Activated T-cell treated with anti-CD3 and anti-CD28 coated beads, Interleukin-2, amount 50 U/mL, for 72 hours (primary cell): Measurements from ENCODE around the gene TMEM242. TPM values are rescaled to one million over a fixed set of nuclear protein-coding genes. Genes with fewer than 3 reads are reported as not detected.

Experiments used
- ATAC-seq, 2 donors: fragments of 150-1000 bp; cut with Tn5 transposase; replicated peaks in 1 of 2; 2 replicates each; pipeline ENCODE4 v1.10.0; 2021; ENCODE audit warnings: moderate library complexity in 2 of 2, mild to moderate bottlenecking in 1 of 2
- DNase-seq, 2 donors: peaks; one replicate each; pipeline ENCODE4 v3.0.0; 2021 to 2022; ENCODE audit warnings: mixed read lengths in 1 of 2
- H3K27ac Mint-ChIP-seq: one replicate; pipeline ENCODE4 v1.8.0; 2022; ENCODE audit warnings: mild to moderate bottlenecking, moderate library complexity, mixed read lengths
- H3K27me3 Mint-ChIP-seq: one replicate; pipeline ENCODE4 v1.8.0; 2022; ENCODE audit warnings: low read depth, mixed read lengths
- H3K36me3 Mint-ChIP-seq, 2 donors: one replicate each; pipeline ENCODE4 v1.8.0; 2022; ENCODE audit warnings: mixed read lengths in 2 of 2, mild to moderate bottlenecking in 1 of 2; ENCODE audit not compliant: insufficient read depth in 2 of 2
- H3K4me1 Mint-ChIP-seq: one replicate; pipeline ENCODE4 v1.8.0; 2022; ENCODE audit warnings: low read depth, mixed read lengths
- H3K4me3 Mint-ChIP-seq, 2 donors: one replicate each; pipeline ENCODE4 v1.8.0; 2022; ENCODE audit warnings: mild to moderate bottlenecking in 2 of 2, mixed read lengths in 2 of 2, moderate library complexity in 2 of 2
- H3K9me3 Mint-ChIP-seq, 2 donors: one replicate each; pipeline ENCODE4 v1.8.0; 2022; ENCODE audit warnings: mixed read lengths in 2 of 2
- total RNA-seq, 2 donors: library from RNA; stranded (reverse); gene quantifications; one replicate each; pipeline ENCODE4 v1.2.3, GENCODE V29; 2022

TMEM242 gene
- total RNA-seq, 2 donors from 2014 or later, result 13.0 to 15.5 TPM

DNA sequence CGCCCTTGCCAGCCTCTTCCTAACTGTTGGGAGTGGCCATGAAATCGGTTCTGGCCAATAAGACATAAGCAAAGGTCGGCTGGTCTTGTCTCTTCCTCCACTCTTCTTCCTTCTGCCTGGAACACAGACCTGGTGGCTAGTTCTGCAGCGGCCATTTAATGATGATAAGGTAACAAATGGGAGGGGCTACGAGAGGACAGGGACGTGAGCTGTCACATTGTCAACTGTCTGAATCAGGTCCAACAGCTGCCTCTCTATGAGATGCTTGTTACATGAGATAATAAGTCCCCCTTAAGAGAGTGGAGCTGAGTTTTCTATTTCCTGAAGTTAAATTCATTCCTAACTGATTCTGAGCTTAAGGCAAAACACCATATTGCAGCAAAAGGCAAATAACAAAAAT lies 12.5 kb upstream of the TMEM242 start:
- Mint-ChIP-seq H3K4me1 (no peaks in the 10 kb centered on the region), H3K27ac (no peak overlapping the region), H3K27me3 (peaks cover 42% of the 10 kb centered on the region), H3K36me3 (no peaks in the 10 kb centered on the region), H3K9me3 (no peaks in the 10 kb centered on the region), H3K4me3 (no peak overlapping the region)
- ATAC-seq, result no peak
- no peak for DNase-seq

DNA sequence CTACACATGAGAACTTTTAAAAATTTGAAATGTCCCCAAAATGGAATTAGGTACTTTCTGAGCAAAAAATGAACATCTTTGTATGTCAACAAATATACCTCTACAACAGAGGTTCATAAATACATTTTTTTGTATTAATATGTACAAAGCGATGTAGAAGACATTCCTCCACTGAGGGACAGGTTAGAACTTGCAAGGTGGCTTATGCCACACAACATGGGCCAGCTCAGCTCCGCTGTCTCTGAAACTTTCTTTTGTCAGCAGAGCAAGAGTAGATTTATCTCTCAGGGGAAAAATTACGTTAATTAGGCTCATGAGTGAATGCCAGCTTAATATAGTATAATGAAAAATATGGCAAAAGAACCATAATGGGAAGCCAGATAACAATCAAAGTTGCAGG lies 10.6 kb upstream of the TMEM242 start:
- H3K27ac Mint-ChIP-seq, result no peak overlapping the region
- peaks cover 41% of the 10 kb centered on the region for H3K27me3 Mint-ChIP-seq
- H3K4me3 Mint-ChIP-seq, result no peak overlapping the region
- DNase-seq (no peak), ATAC-seq (no peak)
- H3K4me1 Mint-ChIP-seq, result no peaks in the 10 kb centered on the region
- H3K9me3 Mint-ChIP-seq, result no peaks in the 10 kb centered on the region
- no peaks in the 10 kb centered on the region for H3K36me3 Mint-ChIP-seq

DNA sequence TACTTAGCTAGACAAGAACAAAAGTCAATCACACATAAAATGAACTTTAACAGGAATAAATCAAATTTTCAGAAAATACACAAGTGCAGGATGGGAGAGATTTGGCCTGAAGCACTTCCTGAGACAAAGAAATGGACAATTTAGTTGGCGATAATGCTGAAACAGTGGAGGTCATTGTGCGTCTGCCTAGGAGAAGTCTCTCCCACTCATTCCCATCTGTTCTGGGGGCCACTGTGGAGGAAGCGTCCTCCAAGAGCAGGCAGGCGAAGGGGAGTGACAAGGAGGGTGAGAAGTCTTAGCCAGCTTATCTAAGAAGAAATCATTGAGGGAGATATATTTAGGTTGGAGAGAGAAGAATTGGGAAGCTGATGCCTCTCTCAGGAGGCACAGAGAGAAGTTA lies 10.2 kb upstream of the TMEM242 start:
- ATAC-seq (no peak), DNase-seq (no peak)
- peaks cover 2% of the 10 kb centered on the region for H3K4me1 Mint-ChIP-seq
- peaks cover 43% of the 10 kb centered on the region for H3K27me3 Mint-ChIP-seq
- no peak overlapping the region for H3K27ac Mint-ChIP-seq
- H3K36me3 Mint-ChIP-seq, result no peaks in the 10 kb centered on the region
- no peak overlapping the region for H3K4me3 Mint-ChIP-seq
- H3K9me3 Mint-ChIP-seq, result no peaks in the 10 kb centered on the region

DNA sequence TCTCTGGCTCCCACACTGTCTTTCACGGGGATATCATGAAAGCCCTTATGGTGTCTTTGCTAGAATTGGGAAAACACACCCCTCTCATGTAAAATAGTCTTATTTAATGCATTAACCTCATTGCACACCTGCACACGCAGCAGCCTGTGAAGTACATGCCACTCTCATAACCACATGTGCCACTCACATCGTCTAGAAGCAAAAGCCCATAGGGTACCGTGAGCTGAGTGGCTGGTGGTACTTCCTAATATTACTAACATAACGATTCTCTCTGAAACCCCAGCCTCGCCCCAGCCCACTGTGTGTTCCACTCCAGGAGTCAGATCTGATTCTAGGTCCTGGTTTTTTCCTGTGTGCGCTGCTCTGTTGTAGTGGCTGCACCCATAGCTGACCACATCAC lies 9.5 kb upstream of the TMEM242 start:
- DNase-seq (no peak), ATAC-seq (no peak)
- H3K27me3 Mint-ChIP-seq, result peaks cover 51% of the 10 kb centered on the region
- no peaks in the 10 kb centered on the region for H3K36me3 Mint-ChIP-seq
- H3K4me1 Mint-ChIP-seq, result peaks cover 9% of the 10 kb centered on the region
- H3K27ac Mint-ChIP-seq, result no peak overlapping the region
- H3K4me3 Mint-ChIP-seq, result no peak overlapping the region
- no peaks in the 10 kb centered on the region for H3K9me3 Mint-ChIP-seq

DNA sequence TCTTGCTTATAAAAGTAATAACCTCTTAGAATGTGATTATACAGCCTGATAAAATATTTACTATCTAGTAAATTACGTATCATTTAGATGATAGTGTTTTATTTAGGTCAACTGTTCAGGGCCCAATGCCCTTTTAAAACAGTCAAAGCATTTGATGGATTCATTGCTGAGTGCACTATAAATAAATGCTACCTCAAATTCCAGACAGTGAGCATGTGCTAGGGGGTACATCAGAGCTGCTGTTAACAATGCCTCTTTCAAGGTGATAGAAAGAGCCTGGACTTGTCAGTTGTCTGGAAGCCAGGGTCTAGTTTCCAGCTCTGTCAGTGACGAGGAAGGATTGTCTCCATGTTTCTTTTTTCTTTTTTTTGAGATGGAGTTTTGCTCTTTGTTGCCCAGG lies 7.5 kb upstream of the TMEM242 start:
- DNase-seq (no peak), ATAC-seq (no peak)
- peaks cover 68% of the 10 kb centered on the region for H3K27me3 Mint-ChIP-seq
- no peak overlapping the region for H3K4me3 Mint-ChIP-seq
- peaks cover 23% of the 10 kb centered on the region for H3K4me1 Mint-ChIP-seq
- H3K9me3 Mint-ChIP-seq, result no peaks in the 10 kb centered on the region
- H3K36me3 Mint-ChIP-seq, result no peaks in the 10 kb centered on the region
- H3K27ac Mint-ChIP-seq, result no peak overlapping the region

DNA sequence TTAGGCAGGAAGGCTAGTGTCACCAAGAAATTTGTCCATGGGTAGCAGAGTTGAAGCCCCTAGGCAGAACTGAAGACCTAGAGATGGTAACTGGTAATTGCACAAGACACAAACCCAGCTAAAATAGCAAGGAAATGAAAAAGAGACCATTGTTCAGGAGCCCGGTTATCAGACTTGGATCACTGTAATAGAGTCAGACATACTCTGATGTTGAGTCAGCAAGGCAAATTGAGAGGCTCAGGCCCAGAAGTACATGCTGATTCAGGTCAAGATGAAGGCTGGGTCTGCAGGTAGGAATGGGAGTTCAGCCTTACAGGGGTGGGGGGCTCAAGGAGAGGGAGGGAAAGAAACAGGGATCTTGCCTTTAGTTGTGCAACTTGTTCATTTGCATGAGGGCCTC lies 6.5 kb upstream of the TMEM242 start:
- no peaks in the 10 kb centered on the region for H3K9me3 Mint-ChIP-seq
- H3K4me1 Mint-ChIP-seq, result peaks cover 23% of the 10 kb centered on the region
- ATAC-seq, result no peak
- no peak for DNase-seq
- no peak overlapping the region for H3K27ac Mint-ChIP-seq
- H3K36me3 Mint-ChIP-seq, result no peaks in the 10 kb centered on the region
- no peak overlapping the region for H3K4me3 Mint-ChIP-seq
- H3K27me3 Mint-ChIP-seq, result peaks cover 71% of the 10 kb centered on the region

DNA sequence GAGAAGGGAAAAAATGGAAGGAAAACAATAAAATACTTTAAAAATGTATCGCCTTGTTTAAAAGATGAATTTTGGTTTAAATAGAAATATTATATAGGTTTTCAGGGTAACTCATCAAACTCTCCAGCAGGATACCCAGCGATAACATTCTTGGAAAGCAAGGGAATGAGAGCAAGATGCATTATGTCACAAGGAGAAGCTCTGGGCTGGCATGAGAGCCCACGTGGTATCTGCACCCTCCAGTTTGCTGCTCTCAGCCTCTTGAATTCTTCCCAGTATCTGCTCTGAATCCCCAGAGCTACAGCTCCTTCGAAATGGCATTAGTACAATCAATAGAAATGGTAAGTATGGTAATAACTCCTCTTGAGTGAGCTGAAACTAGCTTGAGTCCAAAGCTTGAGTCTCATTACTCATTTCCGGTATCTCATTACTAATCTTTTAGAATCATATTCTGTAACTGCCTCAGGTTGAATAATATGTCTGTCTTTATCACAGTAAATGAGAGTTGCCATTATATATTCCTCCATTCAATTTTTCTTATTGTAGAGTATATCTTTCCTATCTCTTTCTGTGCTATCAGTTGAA lies 4.9 kb upstream of the TMEM242 start:
- Mint-ChIP-seq H3K9me3 (no peaks in the 10 kb centered on the region), H3K36me3 (no peaks in the 10 kb centered on the region), H3K4me1 (peaks cover 33% of the 10 kb centered on the region), H3K27ac (no peak overlapping the region), H3K27me3 (peaks cover 72% of the 10 kb centered on the region), H3K4me3 (peak overlapping the region in 1 of 2 donors; percentile 23)
- DNase-seq (no peak), ATAC-seq (no peak)

DNA sequence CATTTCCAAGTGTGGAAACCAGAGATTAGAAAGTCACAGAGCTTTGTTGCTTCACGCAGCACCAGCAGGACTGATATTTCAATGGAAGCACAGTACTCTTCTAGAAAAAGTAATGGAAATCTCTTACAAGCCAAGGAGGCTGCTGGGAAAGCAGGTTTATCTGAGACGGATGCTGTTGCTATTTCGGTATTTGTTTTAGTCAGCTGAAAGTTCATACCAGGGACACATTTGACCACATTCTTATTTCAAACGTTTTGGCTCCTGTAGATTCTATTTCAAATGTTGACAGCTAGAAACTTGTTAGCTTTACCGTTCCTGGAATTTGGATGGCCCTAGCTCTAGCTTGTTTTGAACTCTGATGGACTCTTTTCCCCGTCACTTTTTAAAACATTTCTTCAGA lies 3.7 kb upstream of the TMEM242 start:
- Mint-ChIP-seq H3K27ac (no peak overlapping the region), H3K4me3 (peak overlapping the region in 1 of 2 donors; percentile 27), H3K9me3 (no peaks in the 10 kb centered on the region), H3K27me3 (peaks cover 63% of the 10 kb centered on the region), H3K4me1 (peaks cover 43% of the 10 kb centered on the region), H3K36me3 (no peaks in the 10 kb centered on the region)
- ATAC-seq (no peak), DNase-seq (no peak)

DNA sequence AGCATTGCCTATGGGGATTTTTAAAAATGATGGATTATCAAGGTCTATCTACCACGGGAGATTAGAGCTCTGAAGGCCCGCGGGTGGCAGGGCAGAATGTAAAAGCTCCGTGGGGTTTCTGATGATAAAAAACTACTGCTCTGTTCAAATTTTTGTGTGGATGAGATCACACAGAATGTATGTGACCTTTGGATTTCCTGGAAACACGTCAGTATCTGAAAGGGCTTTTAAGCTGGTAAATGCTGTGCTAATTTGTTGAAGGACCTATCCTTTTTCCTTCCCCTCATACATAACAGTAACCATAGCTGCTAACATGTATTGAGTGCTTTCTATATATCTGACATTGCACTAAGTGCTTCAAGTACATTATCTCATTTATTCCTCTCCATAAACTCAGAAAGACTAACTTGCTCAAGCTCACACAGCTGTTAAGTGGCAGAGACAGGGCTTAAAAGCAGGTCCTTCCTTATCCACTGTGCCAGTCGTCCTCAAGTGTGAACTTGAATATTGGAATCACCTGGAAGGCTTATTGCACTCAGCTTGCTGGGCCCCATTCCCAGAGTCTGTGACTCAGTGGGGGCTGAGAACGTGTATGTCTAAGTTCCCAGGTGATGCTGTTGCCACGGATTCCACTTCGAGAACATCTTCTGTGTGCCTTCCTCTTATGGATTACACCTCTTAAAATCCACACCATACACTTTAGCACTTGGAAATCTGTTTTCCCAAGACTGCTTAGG lies 1.9 kb upstream of the TMEM242 start:
- Mint-ChIP-seq H3K27me3 (peaks cover 56% of the 10 kb centered on the region), H3K4me3 (no peak overlapping the region), H3K9me3 (no peaks in the 10 kb centered on the region), H3K27ac (no peak overlapping the region), H3K36me3 (no peaks in the 10 kb centered on the region), H3K4me1 (peaks cover 51% of the 10 kb centered on the region)
- no peak for DNase-seq
- ATAC-seq, result no peak

DNA sequence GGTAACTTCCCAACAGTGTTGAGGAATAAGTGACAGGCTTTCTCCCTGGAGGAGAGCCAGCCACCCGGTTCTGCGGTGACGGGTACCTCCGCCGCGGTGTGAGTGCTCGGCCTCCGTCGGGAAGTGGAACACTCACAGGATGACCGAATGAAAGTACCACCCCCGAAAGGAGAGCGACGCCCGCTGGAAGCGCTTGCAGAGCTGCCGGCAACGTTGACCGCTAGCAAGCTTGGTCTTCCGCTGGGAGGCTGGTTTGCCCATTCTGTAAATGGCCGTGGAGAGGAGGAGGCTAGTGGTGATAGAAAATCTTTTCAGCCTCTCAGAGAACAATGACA lies 614 bp upstream of the TMEM242 start:
- H3K4me1 Mint-ChIP-seq, result peaks cover 57% of the 10 kb centered on the region
- no peaks in the 10 kb centered on the region for H3K36me3 Mint-ChIP-seq
- H3K4me3 Mint-ChIP-seq, result peak overlapping the region; percentile 97 to 99
- peak; percentile 40 to 54 for DNase-seq
- peak; percentile 16 to 33 for ATAC-seq
- H3K9me3 Mint-ChIP-seq, result no peaks in the 10 kb centered on the region
- peak overlapping the region; percentile 97 for H3K27ac Mint-ChIP-seq
- H3K27me3 Mint-ChIP-seq, result peaks cover 46% of the 10 kb centered on the region

DNA sequence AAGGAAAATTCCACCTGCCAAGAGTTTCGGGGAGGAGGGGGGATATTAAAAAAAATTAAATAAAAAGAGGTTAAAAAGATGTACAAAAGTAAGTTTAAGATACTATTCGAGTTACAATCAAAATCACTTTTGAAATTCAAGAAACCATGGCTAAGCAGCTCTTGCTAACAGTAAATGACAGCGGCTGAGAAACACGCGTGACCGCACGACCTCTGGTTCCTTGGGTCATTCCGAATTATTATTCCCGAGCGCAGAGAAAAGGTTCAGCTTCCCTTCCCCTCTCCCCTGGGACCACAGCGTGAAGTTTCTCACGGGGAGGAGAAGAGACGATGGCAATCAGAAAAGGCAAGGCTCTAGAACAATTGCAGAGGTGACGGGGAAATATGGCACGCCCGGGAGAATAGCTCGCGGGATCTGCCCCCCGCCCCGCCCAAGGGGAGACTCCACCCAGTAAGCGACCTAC lies 496 bp downstream of the TMEM242 start:
- H3K4me3 Mint-ChIP-seq, result peak overlapping the region; percentile 97 to 99
- H3K27me3 Mint-ChIP-seq, result peaks cover 37% of the 10 kb centered on the region
- no peaks in the 10 kb centered on the region for H3K36me3 Mint-ChIP-seq
- peaks cover 48% of the 10 kb centered on the region for H3K4me1 Mint-ChIP-seq
- peak overlapping the region; percentile 97 for H3K27ac Mint-ChIP-seq
- DNase-seq, result peak; percentile 83 to 89
- H3K9me3 Mint-ChIP-seq, result no peaks in the 10 kb centered on the region
- no peak for ATAC-seq

DNA sequence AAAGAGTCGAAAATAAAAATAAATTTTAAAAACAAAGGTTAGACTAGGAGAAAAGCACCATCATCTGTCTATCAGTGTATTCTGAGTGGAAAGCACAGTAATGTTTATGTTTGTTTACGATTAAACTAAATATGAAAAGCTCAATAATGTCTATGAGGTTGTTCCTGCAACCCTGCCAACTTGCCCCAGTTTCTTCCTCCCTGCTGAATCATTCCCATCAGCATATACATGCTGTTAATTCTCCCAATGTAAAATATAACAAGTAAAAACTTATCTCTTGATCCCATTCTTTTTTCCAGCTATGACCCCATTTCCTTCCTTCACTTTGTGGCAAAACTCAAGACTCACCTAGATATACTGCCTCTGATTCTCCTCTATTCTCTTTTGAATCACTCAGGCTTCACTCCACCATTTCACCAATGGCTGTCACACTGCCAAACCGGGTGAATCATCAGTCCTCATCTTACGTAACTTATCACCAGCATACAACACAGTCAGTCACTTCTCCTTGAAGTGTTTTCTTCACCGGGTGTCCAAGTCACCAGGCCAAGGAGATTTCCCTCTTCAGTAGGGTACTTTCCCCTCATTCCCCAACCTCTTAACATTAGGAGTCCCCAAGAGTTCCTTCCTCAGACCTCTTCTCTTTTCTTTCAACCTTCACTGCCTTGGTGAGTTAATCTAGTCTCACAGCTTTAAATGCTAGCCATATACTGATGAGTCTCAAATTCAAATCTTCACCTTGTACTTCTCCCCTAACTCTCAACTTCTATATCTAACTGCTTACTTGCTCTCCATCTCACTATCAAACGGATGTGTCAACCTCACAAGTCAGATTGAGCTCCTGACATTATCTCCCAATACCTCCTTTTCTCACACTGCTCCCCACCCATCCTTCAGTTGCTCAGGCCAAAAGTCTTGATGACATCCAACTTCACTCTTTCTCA lies 6.2 kb downstream of the TMEM242 start:
- Mint-ChIP-seq H3K4me1 (peaks cover 26% of the 10 kb centered on the region), H3K27me3 (no peaks in the 10 kb centered on the region), H3K27ac (peak overlapping the region; percentile 18), H3K9me3 (no peaks in the 10 kb centered on the region), H3K4me3 (no peak overlapping the region), H3K36me3 (peaks cover 8 to 13% of the 10 kb centered on the region in 2 donors)
- DNase-seq (peak; percentile 42 to 52), ATAC-seq (peak; percentile 76 to 87)

DNA sequence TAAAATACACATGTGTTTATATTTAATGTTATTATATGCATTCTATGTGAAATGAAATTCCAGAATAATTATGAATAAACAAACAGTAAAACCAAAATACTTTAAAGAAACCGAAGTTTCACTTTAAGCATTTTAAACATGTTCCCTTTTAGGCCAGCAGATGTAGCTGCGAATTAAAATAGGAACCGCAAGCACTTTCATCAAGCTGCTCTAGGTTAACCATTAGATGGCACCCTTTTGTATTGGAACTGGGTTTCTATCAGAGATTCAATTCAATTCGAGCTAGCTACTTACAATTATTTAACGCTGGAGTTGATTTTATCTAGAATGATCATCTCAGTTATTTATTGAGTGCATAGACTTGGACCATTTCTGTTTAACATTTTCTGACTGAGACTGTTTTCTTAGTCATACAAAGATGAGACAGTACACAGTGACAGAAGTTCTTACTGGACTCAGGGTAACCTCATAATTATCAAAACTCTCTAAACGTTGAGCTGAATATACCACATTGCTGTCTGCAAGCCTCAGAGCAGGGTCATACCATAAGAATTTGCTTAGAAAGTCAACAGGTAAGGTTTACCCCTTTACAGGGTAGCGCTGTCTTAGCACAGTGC lies 8.5 kb downstream of the TMEM242 start:
- Mint-ChIP-seq H3K9me3 (no peaks in the 10 kb centered on the region), H3K4me1 (peaks cover 16% of the 10 kb centered on the region), H3K4me3 (no peak overlapping the region), H3K27me3 (no peaks in the 10 kb centered on the region), H3K36me3 (peaks cover 8 to 13% of the 10 kb centered on the region in 2 donors), H3K27ac (no peak overlapping the region)
- peak; percentile 74 to 83 for ATAC-seq
- DNase-seq, result peak in 1 of 2 donors; percentile 24
